ENCODE measurements around the gene NFE2L2.

DNA sequence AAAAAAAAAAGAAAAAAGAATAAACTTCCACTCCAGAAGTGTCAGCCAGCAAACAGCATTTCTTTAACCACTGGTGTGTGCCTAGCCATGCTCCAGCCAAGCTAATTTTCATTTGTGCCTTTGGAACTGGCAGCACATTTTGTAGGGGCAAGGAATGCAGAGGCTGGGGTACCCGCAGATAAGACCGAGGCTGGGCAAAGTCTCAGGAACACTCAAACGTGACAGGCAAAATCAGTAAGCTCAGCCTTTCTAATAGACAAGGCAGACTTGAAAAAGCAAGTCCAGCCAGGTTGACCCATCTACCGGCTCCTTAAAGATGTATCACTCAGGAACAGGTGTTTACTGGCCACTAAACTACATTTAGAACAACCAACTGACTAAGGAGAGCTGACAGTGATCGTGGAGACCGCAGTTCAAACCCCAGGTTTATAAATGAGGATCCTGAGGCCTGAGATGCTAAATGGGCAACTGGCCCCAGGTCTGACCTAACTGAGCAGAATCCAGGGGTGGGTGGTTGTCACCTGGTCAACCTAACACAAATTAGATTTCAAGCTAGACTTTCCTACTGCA, 16.7 kb downstream of the NFE2L2 start:
- TF ChIP-seq, protein P1, sequence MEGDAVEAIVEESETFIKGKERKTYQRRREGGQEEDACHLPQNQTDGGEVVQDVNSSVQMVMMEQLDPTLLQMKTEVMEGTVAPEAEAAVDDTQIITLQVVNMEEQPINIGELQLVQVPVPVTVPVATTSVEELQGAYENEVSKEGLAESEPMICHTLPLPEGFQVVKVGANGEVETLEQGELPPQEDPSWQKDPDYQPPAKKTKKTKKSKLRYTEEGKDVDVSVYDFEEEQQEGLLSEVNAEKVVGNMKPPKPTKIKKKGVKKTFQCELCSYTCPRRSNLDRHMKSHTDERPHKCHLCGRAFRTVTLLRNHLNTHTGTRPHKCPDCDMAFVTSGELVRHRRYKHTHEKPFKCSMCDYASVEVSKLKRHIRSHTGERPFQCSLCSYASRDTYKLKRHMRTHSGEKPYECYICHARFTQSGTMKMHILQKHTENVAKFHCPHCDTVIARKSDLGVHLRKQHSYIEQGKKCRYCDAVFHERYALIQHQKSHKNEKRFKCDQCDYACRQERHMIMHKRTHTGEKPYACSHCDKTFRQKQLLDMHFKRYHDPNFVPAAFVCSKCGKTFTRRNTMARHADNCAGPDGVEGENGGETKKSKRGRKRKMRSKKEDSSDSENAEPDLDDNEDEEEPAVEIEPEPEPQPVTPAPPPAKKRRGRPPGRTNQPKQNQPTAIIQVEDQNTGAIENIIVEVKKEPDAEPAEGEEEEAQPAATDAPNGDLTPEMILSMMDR (conservative IDR thresholded peaks at IDR 0.05; ENCODE audit: low read length), result no peak
- TF ChIP-seq EZH2phosphoT487 (IDR thresholded peaks at IDR 0.05; ENCODE audit: borderline replicate concordance), result no peak

All from Loucy (cell line).